Mesendoderm (in vitro differentiated cells): ENCODE results near the gene PANK1.

Experiments
- DNase-seq: peaks from one replicate; pipeline ENCODE4 v3.0.0; 2013
- H2AK5ac ChIP-seq: 2 replicates; pipeline ENCODE4 v1.6.1; 2013; ENCODE audit warnings: low read length, inconsistent platforms
- H2BK120ac ChIP-seq: 2 replicates; pipeline ENCODE4 v1.6.1; 2013; ENCODE audit warnings: low read depth, mild to moderate bottlenecking, low read length, moderate library complexity, mixed read lengths
- H2BK15ac ChIP-seq: replicated peaks from 2 replicates; pipeline ENCODE4 v1.6.1; 2013; ENCODE audit warnings: low read depth, mild to moderate bottlenecking, moderate library complexity
- H2BK5ac ChIP-seq: 2 replicates; pipeline ENCODE4 v1.6.1; 2013; ENCODE audit warnings: low read length, inconsistent platforms
- H3K18ac ChIP-seq: 2 replicates; pipeline ENCODE4 v1.6.1; 2013; ENCODE audit warnings: mild to moderate bottlenecking, low read length, mixed read lengths
- H3K23ac ChIP-seq: one replicate; pipeline ENCODE4 v1.6.1; 2013; ENCODE audit warnings: low read length
- H3K27ac ChIP-seq: 2 replicates; pipeline ENCODE4 v1.5.1; 2013; ENCODE audit warnings: low read depth, mild to moderate bottlenecking, inconsistent platforms, low read length, moderate library complexity
- H3K27me3 ChIP-seq: 2 replicates; pipeline ENCODE4 v1.6.1; 2013; ENCODE audit warnings: low read length, control low read depth, mild to moderate bottlenecking, inconsistent platforms; ENCODE audit not compliant: insufficient read depth, poor library complexity
- H3K36me3 ChIP-seq: 2 replicates; pipeline ENCODE4 v1.6.1; 2013; ENCODE audit warnings: low read length, inconsistent platforms; ENCODE audit not compliant: control insufficient read depth, insufficient read depth
- H3K4ac ChIP-seq: one replicate; pipeline ENCODE4 v1.6.1; 2013; ENCODE audit warnings: low read depth, mild to moderate bottlenecking, low read length, moderate library complexity
- H3K4me1 ChIP-seq: 2 replicates; pipeline ENCODE4 v1.6.1; 2013; ENCODE audit warnings: low read depth, low read length, inconsistent platforms; ENCODE audit not compliant: control insufficient read depth
- H3K4me2 ChIP-seq: 2 replicates; pipeline ENCODE4 v1.6.1; 2013; ENCODE audit warnings: low read length
- H3K4me3 ChIP-seq: 2 replicates; pipeline ENCODE4 v1.5.1; 2013; ENCODE audit warnings: mild to moderate bottlenecking, low read length
- H3K56ac ChIP-seq: one replicate; pipeline ENCODE4 v1.6.1; 2013; ENCODE audit warnings: low read length
- H3K79me1 ChIP-seq: 2 replicates; pipeline ENCODE4 v1.6.1; 2013; ENCODE audit warnings: low read length, inconsistent platforms
- H3K79me2 ChIP-seq: 2 replicates; pipeline ENCODE4 v1.6.1; 2013; ENCODE audit warnings: mild to moderate bottlenecking, low read length; ENCODE audit not compliant: control insufficient read depth, insufficient read depth
- H3K9ac ChIP-seq: 2 replicates; pipeline ENCODE4 v1.6.1; 2013; ENCODE audit warnings: low read length, inconsistent platforms
- H4K5ac ChIP-seq: one replicate; pipeline ENCODE4 v1.6.1; 2013; ENCODE audit warnings: low read length
- H4K8ac ChIP-seq: one replicate; pipeline ENCODE4 v1.6.1; 2013; ENCODE audit warnings: low read depth, mild to moderate bottlenecking, control low read depth, low read length, moderate library complexity
- WGBS: extraction: QIAGEN DNeasy Blood & Tissue Kit; methylation state at CpG from one replicate; pipeline ENCODE4 v1.1.7; 2013; ENCODE audit warnings: low lambda C conversion rate, missing lambda C conversion rate; ENCODE audit not compliant: insufficient coverage; ENCODE audit errors: extremely low coverage; 5-methylcytosine and 5-hydroxymethylcytosine counted together

PANK1 gene

GRCh38 chr10:89576696-89577095 lies 68.3 kb downstream of the PANK1 start:
- Histone ChIP-seq H3K36me3 (no peaks in the 10 kb centered on the region), H3K9ac (no peak overlapping the region), H3K18ac (no peak overlapping the region), H2AK5ac (no peak overlapping the region), H3K79me1 (no peaks in the 10 kb centered on the region), H3K56ac (no peak overlapping the region), H3K27ac (no peak overlapping the region), H3K27me3 (no peaks in the 10 kb centered on the region), H3K79me2 (no peaks in the 10 kb centered on the region), H2BK5ac (no peak overlapping the region), H3K4me3 (no peak overlapping the region), H4K8ac (no peak overlapping the region), H2BK120ac (no peak overlapping the region), H3K4me1 (no peaks in the 10 kb centered on the region), H3K4ac (no peak overlapping the region), H3K23ac (no peak overlapping the region), H3K4me2 (no peak overlapping the region), H4K5ac (no peak overlapping the region), H2BK15ac (no peak overlapping the region)
- no CpG with 5 or more reads among the region's 2 CpGs for WGBS
- no peak for DNase-seq

- Histone ChIP-seq H3K56ac (no peak overlapping the region), H3K79me2 (no peaks in the 10 kb centered on the region), H3K23ac (no peak overlapping the region), H4K8ac (no peak overlapping the region), H3K18ac (no peak overlapping the region), H2BK5ac (no peak overlapping the region), H4K5ac (no peak overlapping the region), H3K9ac (no peak overlapping the region), H3K36me3 (no peaks in the 10 kb centered on the region), H2AK5ac (no peak overlapping the region), H3K4ac (no peak overlapping the region), H2BK120ac (no peak overlapping the region), H3K79me1 (no peaks in the 10 kb centered on the region), H3K4me3 (no peak overlapping the region), H3K4me1 (no peaks in the 10 kb centered on the region), H3K4me2 (no peak overlapping the region), H2BK15ac (no peak overlapping the region), H3K27ac (no peak overlapping the region), H3K27me3 (no peaks in the 10 kb centered on the region)
- DNase-seq, result no peak
- WGBS, result no CpG with 5 or more reads among the region's 3 CpGs
Measured at GRCh38 chr10:89576022-89576421, 69.0 kb downstream of the PANK1 start.

- Histone ChIP-seq H3K79me1 (no peaks in the 10 kb centered on the region), H3K27me3 (no peaks in the 10 kb centered on the region), H3K56ac (no peak overlapping the region), H3K27ac (no peak overlapping the region), H3K36me3 (no peaks in the 10 kb centered on the region), H4K5ac (no peak overlapping the region), H3K4me2 (no peak overlapping the region), H2AK5ac (no peak overlapping the region), H3K18ac (no peak overlapping the region), H4K8ac (no peak overlapping the region), H3K4me1 (no peaks in the 10 kb centered on the region), H2BK15ac (no peak overlapping the region), H3K23ac (no peak overlapping the region), H2BK5ac (no peak overlapping the region), H3K4me3 (no peak overlapping the region), H2BK120ac (no peak overlapping the region), H3K9ac (no peak overlapping the region), H3K4ac (no peak overlapping the region), H3K79me2 (no peaks in the 10 kb centered on the region)
- no peak for DNase-seq
Measured at GRCh38 chr10:89575031-89575430, 70.0 kb downstream of the PANK1 start.

GRCh38 chr10:89574368-89574767 lies 70.7 kb downstream of the PANK1 start:
- no peaks in the 10 kb centered on the region for H3K4me1 ChIP-seq
- no peak overlapping the region for H3K27ac ChIP-seq
- no peak overlapping the region for H2AK5ac ChIP-seq
- H3K23ac ChIP-seq, result no peak overlapping the region
- no peak overlapping the region for H3K4me3 ChIP-seq
- no peak overlapping the region for H3K4me2 ChIP-seq
- H4K8ac ChIP-seq, result no peak overlapping the region
- no peaks in the 10 kb centered on the region for H3K79me1 ChIP-seq
- H2BK120ac ChIP-seq, result no peak overlapping the region
- H3K18ac ChIP-seq, result no peak overlapping the region
- H3K36me3 ChIP-seq, result no peaks in the 10 kb centered on the region
- H3K56ac ChIP-seq, result no peak overlapping the region
- H2BK15ac ChIP-seq, result no peak overlapping the region
- no peaks in the 10 kb centered on the region for H3K27me3 ChIP-seq
- H3K4ac ChIP-seq, result no peak overlapping the region
- no peaks in the 10 kb centered on the region for H3K79me2 ChIP-seq
- DNase-seq, result no peak
- H4K5ac ChIP-seq, result no peak overlapping the region
- no peak overlapping the region for H3K9ac ChIP-seq
- no peak overlapping the region for H2BK5ac ChIP-seq
- no CpG with 5 or more reads among the region's 1 CpG for WGBS

- H3K27ac ChIP-seq, result no peak overlapping the region
- no peak overlapping the region for H2AK5ac ChIP-seq
- H3K36me3 ChIP-seq, result no peaks in the 10 kb centered on the region
- DNase-seq, result no peak
- H3K4ac ChIP-seq, result no peak overlapping the region
- no peak overlapping the region for H3K23ac ChIP-seq
- no peak overlapping the region for H4K8ac ChIP-seq
- no peaks in the 10 kb centered on the region for H3K79me1 ChIP-seq
- peaks cover 2% of the 10 kb centered on the region for H3K4me1 ChIP-seq
- WGBS, result no CpG with 5 or more reads among the region's 3 CpGs
- no peak overlapping the region for H3K4me3 ChIP-seq
- no peak overlapping the region for H2BK15ac ChIP-seq
- H3K56ac ChIP-seq, result no peak overlapping the region
- H4K5ac ChIP-seq, result no peak overlapping the region
- H3K79me2 ChIP-seq, result no peaks in the 10 kb centered on the region
- no peak overlapping the region for H3K4me2 ChIP-seq
- H3K18ac ChIP-seq, result no peak overlapping the region
- no peak overlapping the region for H3K9ac ChIP-seq
- H2BK120ac ChIP-seq, result no peak overlapping the region
- H2BK5ac ChIP-seq, result no peak overlapping the region
- no peaks in the 10 kb centered on the region for H3K27me3 ChIP-seq
Measured at GRCh38 chr10:89567576-89568245, 77.3 kb downstream of the PANK1 start.

GRCh38 chr10:89566992-89567391 lies 78.0 kb downstream of the PANK1 start:
- no peak overlapping the region for H2BK15ac ChIP-seq
- H4K5ac ChIP-seq, result no peak overlapping the region
- H3K4me2 ChIP-seq, result no peak overlapping the region
- H3K4me3 ChIP-seq, result no peak overlapping the region
- DNase-seq, result no peak
- H3K4ac ChIP-seq, result no peak overlapping the region
- H3K79me1 ChIP-seq, result no peaks in the 10 kb centered on the region
- H3K27me3 ChIP-seq, result no peaks in the 10 kb centered on the region
- WGBS, result no CpG with 5 or more reads among the region's 3 CpGs
- no peak overlapping the region for H3K9ac ChIP-seq
- H3K36me3 ChIP-seq, result no peaks in the 10 kb centered on the region
- H3K79me2 ChIP-seq, result no peaks in the 10 kb centered on the region
- H3K18ac ChIP-seq, result no peak overlapping the region
- H2BK5ac ChIP-seq, result no peak overlapping the region
- H4K8ac ChIP-seq, result no peak overlapping the region
- H3K23ac ChIP-seq, result no peak overlapping the region
- no peak overlapping the region for H3K27ac ChIP-seq
- H3K4me1 ChIP-seq, result peaks cover 4% of the 10 kb centered on the region
- no peak overlapping the region for H3K56ac ChIP-seq
- H2BK120ac ChIP-seq, result no peak overlapping the region
- H2AK5ac ChIP-seq, result no peak overlapping the region
